H54 (cell line): ENCODE results near the gene SSTR3.
A peak's percentile ranks its signal among the peaks of the same experiment; 100 is the strongest.

Experiments used
- DNase-seq: peaks from one replicate; pipeline ENCODE4 v3.0.0; 2011; ENCODE audit warnings: low spot score, mixed read lengths; ENCODE audit not compliant: insufficient read length
- FAIRE-seq: peaks from 3 replicates; lab custom pipeline; 2011; peaks lifted over from hg19 to GRCh38; lab: Jason Lieb, UNC
- POLR2A ChIP-seq: IDR thresholded peaks from 2 replicates; pipeline ENCODE4 v1.6.1; 2011; ENCODE audit warnings: low read depth, mild to moderate bottlenecking, low read length

The SSTR3 gene

DNA sequence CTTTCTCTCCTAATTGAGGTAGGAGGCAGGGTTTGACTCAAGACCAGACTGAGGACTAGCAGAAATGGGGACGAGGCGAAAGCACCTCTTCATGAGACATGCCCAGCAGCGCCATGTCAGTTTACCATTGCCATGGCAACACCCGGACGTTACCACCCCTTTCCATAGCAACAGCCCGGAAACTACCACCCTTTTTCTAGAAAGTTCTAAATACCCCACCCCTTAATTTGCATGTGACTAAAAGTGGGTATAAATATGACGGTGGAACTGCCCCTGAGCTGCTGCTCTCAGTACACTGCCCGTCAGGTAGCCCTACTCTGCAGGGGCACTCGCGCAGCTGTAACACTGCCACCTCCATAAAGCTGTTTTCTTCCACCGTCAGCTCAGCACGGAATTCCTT, 37.7 kb upstream of the SSTR3 start:
- no peak for TF ChIP-seq POLR2A
- DNase-seq (no peak), FAIRE-seq (no peak)

DNA sequence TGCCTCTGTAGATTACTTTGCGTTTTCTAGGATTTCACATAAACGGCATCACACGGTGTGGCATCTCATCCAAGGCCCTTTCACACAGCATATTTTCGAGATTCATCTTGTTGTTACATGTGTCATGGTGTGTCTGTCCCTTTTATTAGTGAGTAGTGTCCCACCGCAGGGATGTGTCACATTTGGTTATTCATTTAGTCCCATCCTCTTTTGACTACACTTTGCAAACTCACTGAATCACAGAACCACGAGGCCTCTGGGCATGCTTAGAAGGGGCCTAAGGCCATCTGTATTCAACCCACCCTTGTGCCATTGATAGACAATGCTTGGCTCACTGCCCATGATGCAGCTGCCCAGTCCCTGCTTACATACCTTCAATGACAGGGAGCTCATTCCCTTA, 36.0 kb upstream of the SSTR3 start:
- DNase-seq (no peak), FAIRE-seq (no peak)
- no peak for TF ChIP-seq POLR2A

DNA sequence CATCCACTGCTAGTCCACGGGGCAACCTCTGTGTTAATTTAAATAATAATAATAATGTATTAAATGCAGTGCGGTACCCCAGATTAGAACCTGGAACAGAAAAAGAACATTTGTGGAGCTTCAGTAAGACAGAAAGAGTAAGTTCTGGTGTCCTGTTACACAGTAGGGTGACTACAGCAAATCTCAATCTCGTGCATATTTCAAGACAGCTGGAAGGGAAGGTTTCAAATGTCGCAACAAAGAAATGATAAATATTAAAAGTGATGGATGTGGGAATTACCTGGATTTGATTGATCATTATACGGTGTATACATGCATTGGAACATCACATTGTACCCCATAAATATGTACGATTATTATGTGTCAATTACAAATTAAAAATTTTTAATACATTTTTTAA, 33.5 kb upstream of the SSTR3 start:
- DNase-seq (no peak), FAIRE-seq (no peak)
- no peak for TF ChIP-seq POLR2A

DNA sequence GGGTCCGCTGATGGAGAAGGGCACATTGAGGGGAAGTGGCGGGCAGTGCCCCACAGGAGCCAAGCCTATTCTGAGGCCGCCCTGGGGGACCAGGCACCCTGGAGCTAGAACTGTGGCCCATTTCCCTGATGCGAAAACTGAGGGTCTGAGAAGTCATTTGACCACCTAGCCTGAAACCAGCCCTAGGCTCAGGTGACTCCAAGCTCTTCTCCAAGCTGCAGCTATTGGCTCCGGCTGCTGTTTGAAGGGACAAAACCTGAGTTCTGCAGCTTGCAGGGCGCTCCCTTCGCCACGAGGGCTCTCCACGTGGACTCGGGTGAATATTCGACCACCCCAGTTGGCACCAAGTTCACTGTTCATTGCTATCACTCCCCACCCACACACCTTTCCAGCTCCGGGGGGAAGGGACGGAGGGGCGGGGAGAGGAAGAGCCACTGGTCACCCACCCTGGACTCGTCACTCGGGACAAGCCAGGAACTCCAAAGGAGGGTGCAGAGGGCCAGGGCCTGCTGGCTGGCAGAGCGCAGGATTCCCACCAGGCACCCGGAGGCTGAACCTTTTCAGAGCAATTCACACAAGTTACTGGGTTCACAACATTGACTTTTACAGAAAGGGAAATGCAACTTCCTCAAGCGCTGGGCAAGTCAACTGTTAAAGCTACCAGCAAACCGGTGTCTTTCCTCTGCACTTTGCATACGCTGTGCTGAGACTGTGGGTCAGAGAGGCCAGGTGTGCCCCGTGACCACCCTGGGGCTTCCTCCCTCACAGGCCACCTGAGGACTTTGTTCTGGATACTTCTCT, 32.8 kb upstream of the SSTR3 start:
- no peak for TF ChIP-seq POLR2A
- DNase-seq: no peak
- FAIRE-seq: no peak

DNA sequence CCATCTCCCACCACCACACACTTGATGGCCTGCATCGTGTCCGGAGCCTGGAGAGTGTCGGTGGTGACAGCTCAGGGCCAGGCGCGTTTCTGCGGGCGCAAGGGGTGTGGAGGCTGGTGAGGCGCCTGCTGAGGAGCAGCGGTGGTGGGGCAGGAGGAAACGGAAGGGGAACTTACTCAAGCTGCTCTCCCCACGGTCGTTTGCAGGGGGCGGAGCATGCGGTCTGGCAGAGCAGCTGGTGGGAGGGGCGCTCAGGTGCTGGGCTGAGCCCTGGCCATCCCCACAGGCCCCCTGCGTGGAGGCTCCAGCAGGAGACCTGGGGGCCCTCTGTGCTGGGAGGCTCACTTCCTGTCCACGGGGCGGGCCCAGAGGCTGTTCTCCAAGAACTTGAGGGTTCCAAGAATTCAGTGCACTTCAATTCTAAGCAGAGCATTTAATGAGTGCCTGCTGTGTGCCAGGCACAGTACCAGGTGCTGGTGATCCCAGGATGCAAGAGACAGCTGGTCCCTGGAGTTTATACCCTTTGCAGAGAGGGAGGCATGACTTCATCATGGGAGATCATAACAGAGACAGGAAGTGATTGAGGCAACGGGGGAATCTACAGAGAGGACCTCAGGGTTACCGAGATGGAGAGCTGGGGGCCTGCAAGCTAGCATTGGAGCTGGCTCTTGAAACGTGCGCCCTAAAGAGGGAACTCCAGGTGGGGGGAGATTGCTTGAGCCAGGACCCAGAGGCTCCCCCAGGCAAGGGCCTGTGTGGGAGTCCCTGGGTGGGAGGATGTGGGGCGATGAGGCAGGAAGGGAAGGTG, 32.0 kb upstream of the SSTR3 start, which contains the start of gene RAC2:
Gene RAC2 (minus strand): TSS at position 156 of the 808 bp plus-strand sequence. CDS start 121 bp downstream, at position 35.
- DNase-seq (peak; percentile 38), FAIRE-seq (no peak)
- peak; percentile 36; the same call in 1 of the 2 replicates for TF ChIP-seq POLR2A

DNA sequence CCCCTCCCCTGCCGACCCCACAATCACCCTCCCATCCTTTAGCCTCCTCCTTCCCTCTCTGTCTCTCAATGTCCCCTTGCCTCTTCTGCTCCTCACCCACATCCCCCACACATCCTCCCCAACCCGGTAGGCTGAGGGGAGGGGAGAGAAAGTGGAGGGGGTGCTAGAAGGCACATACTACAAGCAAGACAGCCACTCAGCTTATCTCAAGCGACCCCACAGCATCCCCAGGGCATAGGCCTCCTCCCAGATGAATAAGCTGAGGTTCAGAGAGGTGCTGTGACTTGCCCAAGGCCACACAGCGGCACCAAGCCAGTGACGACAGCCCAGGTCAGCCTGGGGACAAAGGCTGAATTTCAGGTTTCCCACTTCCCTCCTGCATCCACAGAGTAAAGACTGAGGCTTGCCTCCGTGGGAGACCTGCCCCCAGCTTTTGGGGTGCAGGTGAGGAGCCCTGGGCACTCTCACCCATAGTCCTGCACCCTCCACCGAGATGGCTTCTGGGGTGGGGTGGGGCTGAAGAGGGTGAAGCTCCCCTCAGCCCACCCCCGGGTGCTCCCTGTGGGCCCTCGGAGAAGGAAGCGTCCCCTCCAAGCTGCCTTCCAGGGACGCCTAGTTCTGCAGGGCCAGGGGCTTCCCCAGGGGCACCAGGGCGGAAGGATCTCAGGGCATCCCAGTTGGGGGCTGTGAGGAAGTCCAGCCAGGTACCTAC, 31.3 kb upstream of the SSTR3 start:
- DNase-seq: no peak
- no peak for FAIRE-seq
- no peak for TF ChIP-seq POLR2A

DNA sequence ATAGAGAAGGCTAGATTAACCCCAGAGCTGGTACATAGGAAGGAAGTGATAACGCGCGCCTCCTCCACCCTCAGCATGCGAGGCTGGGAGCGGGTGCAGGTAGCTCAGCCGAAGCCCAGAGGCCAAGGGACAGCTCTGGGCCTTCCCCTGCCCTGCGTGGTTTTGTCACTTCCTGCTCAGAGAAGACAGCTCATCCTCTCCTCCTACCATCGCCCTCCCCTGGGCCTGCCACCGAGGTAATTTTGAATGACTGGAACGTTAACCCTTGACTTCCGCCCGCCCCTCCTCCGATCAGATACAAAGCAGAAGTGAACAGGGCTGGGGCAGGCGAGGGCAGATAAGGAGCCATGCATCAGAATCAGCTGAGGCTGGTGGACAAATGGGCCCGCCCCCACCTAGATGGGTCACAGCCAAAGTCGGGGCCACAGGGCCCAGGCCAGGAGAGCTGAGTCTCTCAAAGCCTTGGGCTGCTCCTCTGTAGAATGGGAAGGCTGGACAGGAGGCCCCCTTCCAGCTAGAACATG, 30.2 kb upstream of the SSTR3 start:
- DNase-seq (no peak), FAIRE-seq (no peak)
- TF ChIP-seq POLR2A: no peak

DNA sequence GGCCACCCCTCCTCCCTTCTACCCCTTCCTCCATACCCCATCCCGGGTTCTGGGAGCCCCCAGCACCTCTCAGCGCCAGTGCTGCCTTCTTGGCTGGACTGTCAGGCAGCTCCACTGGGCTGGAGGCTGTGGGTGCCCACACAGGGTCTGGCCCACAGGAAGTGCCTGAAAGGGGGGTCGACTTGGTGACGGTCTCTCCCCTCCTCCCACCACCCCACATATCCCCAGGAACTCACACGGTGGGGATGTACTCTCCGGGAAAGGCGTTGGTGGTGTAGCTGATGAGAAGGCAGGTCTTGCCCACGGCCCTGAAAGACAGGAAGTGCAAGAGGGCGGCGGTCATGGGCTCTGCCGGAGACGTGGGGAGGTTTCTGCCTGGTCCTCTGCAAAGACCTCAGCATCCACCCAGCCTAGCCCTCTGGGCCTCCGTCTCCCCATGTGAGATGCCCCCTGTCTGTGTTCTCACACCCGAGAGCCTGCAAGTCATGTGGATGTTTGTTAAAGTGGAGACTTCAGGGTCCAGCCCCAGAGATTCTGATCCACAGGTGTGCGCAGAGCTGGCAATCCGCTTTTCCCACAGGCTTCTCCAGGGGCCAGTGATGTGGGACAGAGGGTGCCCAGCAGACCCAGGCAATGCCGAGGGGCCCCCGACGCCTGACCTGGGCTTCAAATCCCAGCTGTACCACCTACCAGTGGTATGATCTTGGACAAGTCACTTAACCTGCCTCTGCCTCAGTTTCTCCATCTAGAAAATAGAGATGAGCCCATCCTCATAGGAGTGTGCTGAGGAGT, 29.3 kb upstream of the SSTR3 start:
- TF ChIP-seq POLR2A: no peak
- DNase-seq (no peak), FAIRE-seq (no peak)

DNA sequence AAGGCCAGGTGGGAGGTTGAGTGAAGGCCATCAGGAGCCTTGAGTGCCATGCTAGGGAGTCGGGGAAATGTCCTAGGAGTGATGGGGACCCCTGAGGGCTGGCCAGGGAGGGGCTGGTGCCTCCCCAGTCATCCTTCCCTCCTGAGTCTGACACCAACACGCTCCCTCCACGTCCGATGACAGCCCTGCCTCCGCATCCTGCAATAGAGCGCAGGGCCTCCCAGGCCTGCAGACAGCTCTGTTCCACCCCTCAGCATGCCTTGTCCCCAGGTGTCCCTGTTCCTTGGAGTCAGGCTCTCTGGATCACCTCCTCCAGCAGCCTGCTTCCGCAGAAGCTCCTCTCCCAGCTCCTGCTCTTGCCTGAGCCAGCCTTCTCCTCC, 28.7 kb upstream of the SSTR3 start:
- TF ChIP-seq POLR2A: no peak
- FAIRE-seq (no peak), DNase-seq (no peak)

DNA sequence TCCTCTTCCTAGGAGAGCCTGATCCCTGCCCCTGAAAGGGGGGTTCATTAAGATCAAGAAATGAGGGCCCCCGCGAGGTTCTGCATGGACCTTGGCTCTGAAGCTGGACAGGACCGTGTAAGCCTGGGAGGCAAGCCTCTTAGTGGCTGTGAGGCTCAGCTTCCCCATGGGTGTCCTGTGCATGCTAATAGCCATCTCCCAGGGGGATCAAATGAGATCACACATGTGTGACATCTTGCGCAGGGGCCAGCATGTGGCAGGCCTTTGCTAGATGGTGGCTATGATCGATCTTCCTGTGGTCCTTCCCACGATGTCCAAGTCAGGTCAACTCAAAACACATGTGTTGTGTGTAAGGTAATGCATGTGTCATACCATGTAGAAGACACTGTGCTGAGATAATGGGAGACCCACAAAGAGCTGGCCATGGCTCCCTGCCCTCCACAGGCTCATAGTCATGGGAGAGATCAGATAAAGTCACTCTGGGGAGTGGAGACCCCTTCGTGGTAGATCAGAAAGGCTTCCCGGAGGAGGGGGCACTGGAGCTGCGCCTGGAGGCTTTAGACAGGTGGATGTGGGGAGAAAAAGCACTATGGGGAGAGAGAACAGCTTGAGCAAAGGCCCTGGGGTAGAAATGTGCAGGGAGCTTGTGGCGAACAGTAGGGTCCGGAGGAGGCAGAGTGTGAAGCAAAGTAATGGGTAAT, 28.1 kb upstream of the SSTR3 start:
- FAIRE-seq: no peak
- TF ChIP-seq POLR2A: no peak
- DNase-seq: no peak

DNA sequence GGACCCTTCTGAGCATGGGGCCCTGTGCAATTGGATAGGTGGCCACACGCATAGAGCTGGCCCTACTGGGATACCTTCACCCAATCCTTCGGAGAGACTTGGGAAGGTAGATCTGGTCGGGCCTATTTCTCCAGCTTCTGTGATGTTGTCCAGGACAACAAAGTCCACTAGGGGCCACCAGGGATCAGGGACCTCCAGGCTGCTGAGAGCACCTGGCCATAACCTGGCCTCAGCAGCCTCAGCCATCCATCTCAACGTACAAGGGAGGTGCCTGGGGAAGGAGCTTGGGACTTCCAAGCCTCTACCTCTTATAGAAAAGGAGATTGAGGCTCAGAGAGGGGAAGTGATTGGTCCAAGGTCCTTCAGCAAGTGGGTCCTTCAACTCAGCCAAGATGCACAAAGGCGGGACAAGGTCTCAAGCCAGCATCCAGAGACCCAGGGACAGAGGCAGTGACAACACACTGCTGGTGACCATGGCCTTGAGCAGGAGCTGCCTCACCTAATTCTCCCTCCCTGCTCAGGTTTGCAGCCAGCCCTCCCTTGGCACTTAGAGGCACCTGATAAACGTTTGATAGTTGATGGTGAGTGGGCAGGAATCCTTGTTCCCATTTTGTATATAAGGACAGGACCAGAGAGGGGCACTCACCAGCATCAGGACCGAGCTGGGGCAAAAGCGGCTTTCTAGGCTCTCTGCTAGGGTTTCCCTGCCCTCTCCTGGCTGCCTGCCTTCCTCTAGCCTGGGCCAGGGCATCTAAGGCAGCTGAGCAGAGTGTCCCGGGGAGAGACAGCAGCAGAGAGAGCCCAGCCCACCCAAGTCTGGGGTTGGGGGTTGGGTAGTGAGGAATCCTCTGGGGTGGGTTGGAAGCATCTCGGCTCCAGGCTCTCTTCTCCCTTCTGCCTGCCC, 27.3 kb upstream of the SSTR3 start:
- DNase-seq: no peak
- FAIRE-seq: no peak
- no peak for TF ChIP-seq POLR2A
